ENCODE measurements around the gene SPATS2L.

Gene SPATS2L

DNA sequence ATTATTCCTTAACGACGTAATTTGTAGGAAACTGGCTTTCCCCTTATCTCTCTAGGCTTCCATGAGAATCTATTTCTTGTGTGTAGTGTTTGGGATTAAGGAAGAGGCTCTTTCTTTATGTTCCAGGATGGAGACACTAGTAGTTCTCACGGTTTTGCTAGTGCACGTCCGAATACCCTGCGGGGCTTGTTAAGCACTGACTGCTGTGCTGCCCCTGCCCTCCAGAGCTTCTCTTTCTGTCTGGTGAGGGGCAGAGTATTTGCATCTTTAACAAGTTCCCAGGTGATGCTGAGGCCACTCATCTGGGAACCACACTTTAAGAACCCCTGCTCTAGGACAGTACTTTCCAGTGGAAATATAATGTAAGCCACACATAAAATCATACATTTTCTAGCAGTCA is 76.4 kb downstream of the SPATS2L start:
- Histone ChIP-seq H3K27me3 (ENCODE audit: insufficient read depth, low read depth, severe bottlenecking) (no peaks in the 10 kb centered on the region), H3K27ac (no peak overlapping the region), H3K9me3 (ENCODE audit: severe bottlenecking) (no peaks in the 10 kb centered on the region), H3K4me3 (ENCODE audit: low read depth, low read length) (no peak overlapping the region), H3K36me3 (no peaks in the 10 kb centered on the region)
- TF ChIP-seq, protein P1, sequence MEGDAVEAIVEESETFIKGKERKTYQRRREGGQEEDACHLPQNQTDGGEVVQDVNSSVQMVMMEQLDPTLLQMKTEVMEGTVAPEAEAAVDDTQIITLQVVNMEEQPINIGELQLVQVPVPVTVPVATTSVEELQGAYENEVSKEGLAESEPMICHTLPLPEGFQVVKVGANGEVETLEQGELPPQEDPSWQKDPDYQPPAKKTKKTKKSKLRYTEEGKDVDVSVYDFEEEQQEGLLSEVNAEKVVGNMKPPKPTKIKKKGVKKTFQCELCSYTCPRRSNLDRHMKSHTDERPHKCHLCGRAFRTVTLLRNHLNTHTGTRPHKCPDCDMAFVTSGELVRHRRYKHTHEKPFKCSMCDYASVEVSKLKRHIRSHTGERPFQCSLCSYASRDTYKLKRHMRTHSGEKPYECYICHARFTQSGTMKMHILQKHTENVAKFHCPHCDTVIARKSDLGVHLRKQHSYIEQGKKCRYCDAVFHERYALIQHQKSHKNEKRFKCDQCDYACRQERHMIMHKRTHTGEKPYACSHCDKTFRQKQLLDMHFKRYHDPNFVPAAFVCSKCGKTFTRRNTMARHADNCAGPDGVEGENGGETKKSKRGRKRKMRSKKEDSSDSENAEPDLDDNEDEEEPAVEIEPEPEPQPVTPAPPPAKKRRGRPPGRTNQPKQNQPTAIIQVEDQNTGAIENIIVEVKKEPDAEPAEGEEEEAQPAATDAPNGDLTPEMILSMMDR (IDR thresholded peaks at IDR 0.05; ENCODE audit: low read depth, low read length) = no peak
- DNase-seq = no peak

DNA sequence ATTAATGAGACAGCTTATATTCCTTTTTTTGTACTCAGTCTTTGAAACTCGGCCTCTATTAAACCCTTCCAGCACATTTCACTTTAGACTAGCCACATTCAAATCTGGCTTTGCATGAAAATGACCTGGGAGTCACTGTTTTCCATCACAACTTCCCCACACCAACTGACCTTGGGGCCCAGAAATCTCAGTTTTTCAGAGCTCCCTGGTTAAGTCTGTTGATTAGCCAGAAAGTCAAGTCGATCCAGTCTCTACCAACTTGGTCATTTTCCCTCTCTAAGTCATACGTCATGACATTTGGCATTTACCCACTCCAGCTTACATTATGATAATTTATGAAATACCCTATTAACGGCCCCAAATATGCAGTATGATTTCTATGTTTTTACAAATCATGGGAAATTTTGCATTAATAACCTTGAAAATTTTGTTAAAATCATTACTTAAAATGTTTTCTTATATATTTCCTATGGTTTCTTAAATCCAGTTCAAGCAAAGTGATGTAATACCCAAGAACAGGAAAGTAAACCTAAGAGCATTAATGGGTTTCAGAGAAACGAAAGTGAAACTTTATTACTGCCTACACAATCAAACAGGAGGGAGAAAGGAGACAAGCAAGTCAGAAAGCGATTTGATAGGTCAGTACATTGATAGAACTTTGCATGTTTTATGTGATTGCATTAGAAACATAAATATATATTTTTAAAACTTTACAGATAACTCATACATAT is 77.1 kb downstream of the SPATS2L start:
- no peaks in the 10 kb centered on the region for H3K36me3 ChIP-seq
- no peak overlapping the region for H3K27ac ChIP-seq
- H3K27me3 ChIP-seq (ENCODE audit: insufficient read depth, low read depth, severe bottlenecking) = no peaks in the 10 kb centered on the region
- H3K4me3 ChIP-seq (ENCODE audit: low read depth, low read length) = no peak overlapping the region
- H3K9me3 ChIP-seq (ENCODE audit: severe bottlenecking) = no peaks in the 10 kb centered on the region
- TF ChIP-seq, protein P1 (IDR thresholded peaks at IDR 0.05; ENCODE audit: low read depth, low read length) = no peak
- no peak for DNase-seq

DNA sequence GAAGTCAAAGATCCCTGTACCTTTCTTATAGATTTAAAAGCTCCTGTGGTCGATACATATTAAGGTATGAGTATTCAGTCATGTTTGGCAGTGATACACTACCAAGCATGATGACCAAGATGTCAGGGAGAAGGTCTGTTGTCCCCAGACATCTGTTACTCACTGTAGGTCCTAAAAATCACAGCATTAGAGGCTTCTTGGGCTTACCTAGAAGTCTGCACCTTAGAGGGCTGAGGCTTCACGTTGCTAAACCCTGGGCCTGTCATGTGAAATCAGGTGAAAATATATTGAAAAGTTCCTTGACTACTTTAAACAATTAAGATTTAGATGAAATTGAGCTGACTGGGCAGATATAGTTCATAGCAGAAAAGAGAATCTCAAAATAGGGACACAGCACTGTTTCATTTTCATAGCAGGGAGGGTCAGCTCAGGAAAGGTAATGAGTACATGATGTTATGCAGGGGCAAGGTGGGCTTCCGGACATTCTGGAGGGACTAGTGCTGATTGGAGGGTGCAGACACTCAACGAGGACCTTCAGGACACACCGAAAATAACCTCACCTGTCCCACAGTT is 78.7 kb downstream of the SPATS2L start:
- Histone ChIP-seq H3K9me3 (ENCODE audit: severe bottlenecking) (no peaks in the 10 kb centered on the region), H3K27ac (no peak overlapping the region), H3K36me3 (peaks cover 9% of the 10 kb centered on the region), H3K4me3 (ENCODE audit: low read depth, low read length) (no peak overlapping the region), H3K27me3 (ENCODE audit: insufficient read depth, low read depth, severe bottlenecking) (no peaks in the 10 kb centered on the region)
- DNase-seq = no peak
- TF ChIP-seq, protein P1 (IDR thresholded peaks at IDR 0.05; ENCODE audit: low read depth, low read length) = no peak

DNA sequence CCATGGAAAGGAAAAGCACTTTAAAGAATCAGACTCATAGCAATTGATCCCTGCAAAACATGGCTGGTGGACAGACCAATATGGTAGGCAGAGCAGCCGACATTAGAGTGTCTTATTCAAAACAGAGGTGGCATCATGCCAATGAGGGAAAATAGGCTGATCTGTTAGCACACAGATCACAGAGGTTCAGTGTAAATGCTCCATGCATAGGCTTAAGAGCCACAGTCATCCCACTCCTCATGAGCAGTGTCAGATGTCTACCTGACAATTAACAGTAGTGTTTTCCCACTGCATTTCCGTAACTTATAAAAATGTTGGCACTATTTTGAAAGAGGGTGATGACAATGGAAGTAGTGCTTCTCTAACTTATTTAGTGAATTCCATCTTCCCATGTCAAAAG is 86.7 kb downstream of the SPATS2L start:
- no peak overlapping the region for H3K4me3 ChIP-seq (ENCODE audit: low read depth, low read length)
- H3K27me3 ChIP-seq (ENCODE audit: insufficient read depth, low read depth, severe bottlenecking) = no peaks in the 10 kb centered on the region
- H3K36me3 ChIP-seq = peaks cover 9% of the 10 kb centered on the region
- no peaks in the 10 kb centered on the region for H3K9me3 ChIP-seq (ENCODE audit: severe bottlenecking)
- DNase-seq = no peak
- H3K27ac ChIP-seq = no peak overlapping the region
- TF ChIP-seq, protein P1 (IDR thresholded peaks at IDR 0.05; ENCODE audit: low read depth, low read length) = no peak

DNA sequence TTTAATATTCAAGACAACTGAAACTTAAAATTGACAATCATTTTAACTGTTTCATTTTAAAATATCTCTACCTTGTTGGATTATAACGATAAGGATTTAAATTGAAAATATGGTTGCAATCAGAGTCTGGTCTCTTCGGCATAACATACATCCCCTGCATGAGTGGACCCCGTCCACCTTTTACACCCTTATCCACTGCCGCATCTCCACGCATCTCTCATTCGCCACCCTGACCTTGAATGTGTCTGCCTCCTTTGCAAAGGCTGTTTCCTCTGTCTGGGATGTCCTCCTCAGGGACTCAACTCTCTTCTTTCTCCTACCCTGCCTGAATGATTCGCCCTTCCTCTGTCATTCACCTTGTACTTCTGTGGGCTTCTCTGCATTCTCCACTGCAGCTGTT is 87.6 kb downstream of the SPATS2L start:
- Histone ChIP-seq H3K36me3 (peaks cover 9% of the 10 kb centered on the region), H3K27me3 (ENCODE audit: insufficient read depth, low read depth, severe bottlenecking) (no peaks in the 10 kb centered on the region), H3K27ac (no peak overlapping the region), H3K4me3 (ENCODE audit: low read depth, low read length) (no peak overlapping the region), H3K9me3 (ENCODE audit: severe bottlenecking) (no peaks in the 10 kb centered on the region)
- no peak for DNase-seq
- TF ChIP-seq, protein P1 (IDR thresholded peaks at IDR 0.05; ENCODE audit: low read depth, low read length) = no peak

Data from WERI-Rb-1 (cell line).